Measurements from ENCODE around the gene RNU5D-1.

The RNU5D-1 gene

GRCh38 chr1:44724955-44725698, 5.8 kb downstream of the RNU5D-1 start:
- Histone ChIP-seq H3K4ac (ENCODE audit: low read depth, low read length) (no peak overlapping the region), H4K12ac (ENCODE audit: low read depth, low read length) (no peak overlapping the region), H3K9me3 (ENCODE audit: insufficient read depth, low read depth, low read length) (no peaks in the 10 kb centered on the region), H3K4me3 (ENCODE audit: low read depth, low read length) (no peak overlapping the region), H3K36me3 (ENCODE audit: control insufficient read depth in 1 of 2, insufficient read depth in 2 of 2, low read length in 2 of 2) (no peaks in the 10 kb centered on the region), H2BK120ac (ENCODE audit: insufficient read depth, low read length, poor library complexity) (no peak overlapping the region), H3K9ac (ENCODE audit: low read length) (no peak overlapping the region), H3K27me3 (ENCODE audit: insufficient read depth, low read length) (no peaks in the 10 kb centered on the region), H4K91ac (ENCODE audit: low read depth, low read length) (no peak overlapping the region), H3K79me1 (ENCODE audit: low read length) (no peaks in the 10 kb centered on the region), H2BK12ac (ENCODE audit: low read length) (no peak overlapping the region), H3K27ac (ENCODE audit: low read depth, low read length) (no peak overlapping the region), H3K23ac (ENCODE audit: low read length) (no peak overlapping the region), H2BK5ac (ENCODE audit: low read depth, low read length, poor library complexity) (no peak overlapping the region), H3K4me2 (ENCODE audit: low read length) (no peak overlapping the region), H3K14ac (ENCODE audit: low read length) (no peak overlapping the region), H2AK5ac (ENCODE audit: low read length) (no peak overlapping the region), H3K18ac (ENCODE audit: low read length) (no peak overlapping the region), H2AFZ (ENCODE audit: insufficient read depth, low read length, poor library complexity) (no peak overlapping the region), H3K79me2 (ENCODE audit: control insufficient read depth, insufficient read depth, low read length, poor library complexity) (no peaks in the 10 kb centered on the region), H3K4me1 (ENCODE audit: control insufficient read depth in 1 of 2, insufficient read depth in 2 of 2, low read length in 2 of 2) (peaks cover 4 to 5% of the 10 kb centered on the region in 2 experiments), H4K8ac (ENCODE audit: low read depth, low read length) (no peak overlapping the region)
- WGBS (ENCODE audit: extremely low coverage, insufficient coverage, insufficient read length): no CpG with 5 or more reads among the region's 27 CpGs
- DNase-seq: no peak

GRCh38 chr1:44724296-44724954, 6.5 kb downstream of the RNU5D-1 start:
- no peak overlapping the region for H3K4ac ChIP-seq (ENCODE audit: low read depth, low read length)
- H3K4me2 ChIP-seq (ENCODE audit: low read length): no peak overlapping the region
- no CpG with 5 or more reads among the region's 64 CpGs for WGBS (ENCODE audit: extremely low coverage, insufficient coverage, insufficient read length)
- H3K4me3 ChIP-seq (ENCODE audit: low read depth, low read length): no peak overlapping the region
- H4K12ac ChIP-seq (ENCODE audit: low read depth, low read length): no peak overlapping the region
- no peaks in the 10 kb centered on the region for H3K36me3 ChIP-seq (ENCODE audit: control insufficient read depth in 1 of 2, insufficient read depth in 2 of 2, low read length in 2 of 2)
- H2BK12ac ChIP-seq (ENCODE audit: low read length): no peak overlapping the region
- H3K14ac ChIP-seq (ENCODE audit: low read length): no peak overlapping the region
- no peak overlapping the region for H2BK120ac ChIP-seq (ENCODE audit: insufficient read depth, low read length, poor library complexity)
- no peak overlapping the region for H2BK5ac ChIP-seq (ENCODE audit: low read depth, low read length, poor library complexity)
- H3K18ac ChIP-seq (ENCODE audit: low read length): no peak overlapping the region
- no peak overlapping the region for H4K8ac ChIP-seq (ENCODE audit: low read depth, low read length)
- no peaks in the 10 kb centered on the region for H3K27me3 ChIP-seq (ENCODE audit: insufficient read depth, low read length)
- DNase-seq: no peak
- H3K9me3 ChIP-seq (ENCODE audit: insufficient read depth, low read depth, low read length): no peaks in the 10 kb centered on the region
- no peaks in the 10 kb centered on the region for H3K79me2 ChIP-seq (ENCODE audit: control insufficient read depth, insufficient read depth, low read length, poor library complexity)
- H2AK5ac ChIP-seq (ENCODE audit: low read length): no peak overlapping the region
- no peak overlapping the region for H3K9ac ChIP-seq (ENCODE audit: low read length)
- H2AFZ ChIP-seq (ENCODE audit: insufficient read depth, low read length, poor library complexity): no peak overlapping the region
- H3K4me1 ChIP-seq (ENCODE audit: control insufficient read depth in 1 of 2, insufficient read depth in 2 of 2, low read length in 2 of 2): peaks cover 4 to 5% of the 10 kb centered on the region in 2 experiments
- no peak overlapping the region for H3K23ac ChIP-seq (ENCODE audit: low read length)
- H3K27ac ChIP-seq (ENCODE audit: low read depth, low read length): no peak overlapping the region
- no peak overlapping the region for H4K91ac ChIP-seq (ENCODE audit: low read depth, low read length)
- H3K79me1 ChIP-seq (ENCODE audit: low read length): no peaks in the 10 kb centered on the region

- Histone ChIP-seq H3K18ac (ENCODE audit: low read length) (no peak overlapping the region), H3K36me3 (ENCODE audit: control insufficient read depth in 1 of 2, insufficient read depth in 2 of 2, low read length in 2 of 2) (no peaks in the 10 kb centered on the region), H3K9ac (ENCODE audit: low read length) (no peak overlapping the region), H3K23ac (ENCODE audit: low read length) (no peak overlapping the region), H3K4ac (ENCODE audit: low read depth, low read length) (no peak overlapping the region), H3K4me3 (ENCODE audit: low read depth, low read length) (no peak overlapping the region), H3K79me1 (ENCODE audit: low read length) (no peaks in the 10 kb centered on the region), H3K27ac (ENCODE audit: low read depth, low read length) (no peak overlapping the region), H2AK5ac (ENCODE audit: low read length) (no peak overlapping the region), H4K12ac (ENCODE audit: low read depth, low read length) (no peak overlapping the region), H2AFZ (ENCODE audit: insufficient read depth, low read length, poor library complexity) (no peak overlapping the region), H3K14ac (ENCODE audit: low read length) (no peak overlapping the region), H4K8ac (ENCODE audit: low read depth, low read length) (no peak overlapping the region), H2BK120ac (ENCODE audit: insufficient read depth, low read length, poor library complexity) (no peak overlapping the region), H3K9me3 (ENCODE audit: insufficient read depth, low read depth, low read length) (no peaks in the 10 kb centered on the region), H3K79me2 (ENCODE audit: control insufficient read depth, insufficient read depth, low read length, poor library complexity) (no peaks in the 10 kb centered on the region), H3K27me3 (ENCODE audit: insufficient read depth, low read length) (no peaks in the 10 kb centered on the region), H4K91ac (ENCODE audit: low read depth, low read length) (no peak overlapping the region), H2BK5ac (ENCODE audit: low read depth, low read length, poor library complexity) (no peak overlapping the region), H2BK12ac (ENCODE audit: low read length) (no peak overlapping the region), H3K4me1 (ENCODE audit: control insufficient read depth in 1 of 2, insufficient read depth in 2 of 2, low read length in 2 of 2) (peaks cover 4 to 5% of the 10 kb centered on the region in 2 experiments), H3K4me2 (ENCODE audit: low read length) (no peak overlapping the region)
- DNase-seq: no peak
- no CpG with 5 or more reads among the region's 28 CpGs for WGBS (ENCODE audit: extremely low coverage, insufficient coverage, insufficient read length)
These were observed 7.3 kb downstream of the RNU5D-1 start for GRCh38 chr1:44723496-44724295.

GRCh38 chr1:44723064-44723463, 7.9 kb downstream of the RNU5D-1 start:
- Histone ChIP-seq H4K12ac (ENCODE audit: low read depth, low read length) (no peak overlapping the region), H3K36me3 (ENCODE audit: control insufficient read depth in 1 of 2, insufficient read depth in 2 of 2, low read length in 2 of 2) (no peaks in the 10 kb centered on the region), H3K9me3 (ENCODE audit: insufficient read depth, low read depth, low read length) (no peaks in the 10 kb centered on the region), H3K79me1 (ENCODE audit: low read length) (no peaks in the 10 kb centered on the region), H4K8ac (ENCODE audit: low read depth, low read length) (no peak overlapping the region), H2BK12ac (ENCODE audit: low read length) (no peak overlapping the region), H3K9ac (ENCODE audit: low read length) (no peak overlapping the region), H3K79me2 (ENCODE audit: control insufficient read depth, insufficient read depth, low read length, poor library complexity) (no peaks in the 10 kb centered on the region), H3K4me2 (ENCODE audit: low read length) (no peak overlapping the region), H3K4me3 (ENCODE audit: low read depth, low read length) (no peak overlapping the region), H3K23ac (ENCODE audit: low read length) (no peak overlapping the region), H2AFZ (ENCODE audit: insufficient read depth, low read length, poor library complexity) (no peak overlapping the region), H3K4me1 (ENCODE audit: control insufficient read depth in 1 of 2, insufficient read depth in 2 of 2, low read length in 2 of 2) (peaks cover 4 to 5% of the 10 kb centered on the region in 2 experiments), H2AK5ac (ENCODE audit: low read length) (no peak overlapping the region), H3K27me3 (ENCODE audit: insufficient read depth, low read length) (no peaks in the 10 kb centered on the region), H2BK120ac (ENCODE audit: insufficient read depth, low read length, poor library complexity) (no peak overlapping the region), H3K14ac (ENCODE audit: low read length) (no peak overlapping the region), H3K4ac (ENCODE audit: low read depth, low read length) (no peak overlapping the region), H3K27ac (ENCODE audit: low read depth, low read length) (no peak overlapping the region), H3K18ac (ENCODE audit: low read length) (no peak overlapping the region), H4K91ac (ENCODE audit: low read depth, low read length) (no peak overlapping the region), H2BK5ac (ENCODE audit: low read depth, low read length, poor library complexity) (no peak overlapping the region)
- WGBS (ENCODE audit: extremely low coverage, insufficient coverage, insufficient read length): no CpG with 5 or more reads among the region's 9 CpGs
- DNase-seq: no peak

Data from trophoblast cell (in vitro differentiated cells and primary cell).